Right lobe of liver (tissue), 4 donors: ENCODE measurements around the gene C20orf141.

Experiments used
- CTCF ChIP-seq, 4 donors: fragments of 200-600 bp in 3 of 4; fragments of 450-650 bp in 1 of 4; IDR thresholded peaks; one replicate each; pipeline versions ENCODE4 v1.5.1 to v1.8.0; 2016 to 2022; ENCODE audit warnings: antibody characterized with exemption in 4 of 4, mild to moderate bottlenecking in 2 of 4
- POLR2A ChIP-seq: fragments of 450-650 bp; IDR thresholded peaks from one replicate; pipeline ENCODE4 v1.6.1; 2017; ENCODE audit warnings: antibody characterized with exemption, mild to moderate bottlenecking
- donor health status: DM: no; HTN: no; CAD: no.
- donor health status: DM: no; HTN: no; CAD: no.
- donor health status: DM: no; HTN: yes; CAD: no.

- TF ChIP-seq CTCF (IDR thresholded peaks at IDR 0.05) (no peak), POLR2A (no peak)
These were observed 584 bp downstream of the C20orf141 start for GRCh38 chr20:2815242-2815900.
